H9 (cell line): ENCODE results near the gene RRBP1. TPM values are rescaled to one million over a fixed set of nuclear protein-coding genes. Genes with fewer than 3 reads are reported as not detected.

ENCODE experiments used
- DNase-seq: peaks from one replicate; pipeline ENCODE4 v3.0.0-alpha.2; 2017
- H2AFZ ChIP-seq: one replicate; pipeline ENCODE4 v1.6.1; 2013; ENCODE audit warnings: mild to moderate bottlenecking, low read length, control low read depth, moderate library complexity
- H2AK5ac ChIP-seq: 2 replicates; pipeline ENCODE4 v1.6.1; 2013; ENCODE audit warnings: low read length, control low read depth, mixed read lengths; ENCODE audit not compliant: insufficient read length
- H2BK120ac ChIP-seq: one replicate; pipeline ENCODE4 v1.6.1; 2013; ENCODE audit warnings: low read depth, mild to moderate bottlenecking, low read length, control low read depth, inconsistent platforms; ENCODE audit not compliant: poor library complexity, severe bottlenecking
- H2BK12ac ChIP-seq: 2 replicates; pipeline ENCODE4 v1.6.1; 2013; ENCODE audit warnings: low read length, control low read depth, mixed read lengths, low read depth; ENCODE audit not compliant: insufficient read length
- H2BK15ac ChIP-seq: 2 replicates; pipeline ENCODE4 v1.6.1; 2013; ENCODE audit warnings: low read depth, low read length, control low read depth
- H2BK20ac ChIP-seq: one replicate; pipeline ENCODE4 v1.6.1; 2013; ENCODE audit warnings: low read depth, mild to moderate bottlenecking, low read length, control low read depth, inconsistent platforms; ENCODE audit not compliant: poor library complexity, severe bottlenecking
- H2BK5ac ChIP-seq: 2 replicates; pipeline ENCODE4 v1.6.1; 2013; ENCODE audit warnings: low read length, control low read depth, mixed read lengths; ENCODE audit not compliant: insufficient read length
- H3K14ac ChIP-seq: 2 replicates; pipeline ENCODE4 v1.6.1; 2013; ENCODE audit warnings: low read length, control low read depth; ENCODE audit not compliant: insufficient read depth
- H3K18ac ChIP-seq: 2 replicates; pipeline ENCODE4 v1.6.1; 2013; ENCODE audit warnings: low read depth, mild to moderate bottlenecking, mixed read lengths, low read length, control low read depth; ENCODE audit not compliant: insufficient read length
- H3K23ac ChIP-seq: 2 replicates; pipeline ENCODE4 v1.6.1; 2013; ENCODE audit warnings: low read length, control low read depth, mixed read lengths, low read depth; ENCODE audit not compliant: insufficient read length
- H3K23me2 ChIP-seq: 2 replicates; pipeline ENCODE4 v1.6.1; 2013; ENCODE audit warnings: low read depth, mild to moderate bottlenecking, mixed read lengths, low read length, control low read depth; ENCODE audit not compliant: insufficient read length, poor library complexity, severe bottlenecking
- H3K27ac ChIP-seq: 2 replicates; pipeline ENCODE4 v1.5.1; 2013; ENCODE audit warnings: low read length, control low read depth, mixed read lengths, low read depth; ENCODE audit not compliant: insufficient read length
- H3K27me3 ChIP-seq: 2 replicates; pipeline ENCODE4 v1.6.1; 2013; ENCODE audit warnings: low read length, control low read depth, inconsistent platforms; ENCODE audit not compliant: insufficient read depth
- H3K4ac ChIP-seq: 2 replicates; pipeline ENCODE4 v1.6.1; 2013; ENCODE audit warnings: low read depth, mild to moderate bottlenecking, control low read depth, inconsistent platforms, low read length, moderate library complexity
- H3K4me1 ChIP-seq: 2 replicates; pipeline ENCODE4 v1.6.1; 2013; ENCODE audit warnings: low read length, control low read depth, inconsistent platforms; ENCODE audit not compliant: insufficient read depth
- H3K4me2 ChIP-seq: 2 replicates; pipeline ENCODE4 v1.6.1; 2013; ENCODE audit warnings: low read length, control low read depth, mixed read lengths; ENCODE audit not compliant: insufficient read length, insufficient read depth
- H3K56ac ChIP-seq: 2 replicates; pipeline ENCODE4 v1.6.1; 2013; ENCODE audit warnings: low read depth, mild to moderate bottlenecking, mixed read lengths, low read length, control low read depth; ENCODE audit not compliant: insufficient read length
- H3K79me1 ChIP-seq: 2 replicates; pipeline ENCODE4 v1.6.1; 2013; ENCODE audit warnings: low read depth, mild to moderate bottlenecking, moderate library complexity, low read length, control low read depth, inconsistent platforms; ENCODE audit not compliant: insufficient read depth, poor library complexity, severe bottlenecking
- H3K79me2 ChIP-seq: 2 replicates; pipeline ENCODE4 v1.6.1; 2013; ENCODE audit warnings: low read length, control low read depth, inconsistent platforms; ENCODE audit not compliant: insufficient read depth
- H3K9ac ChIP-seq: 2 replicates; pipeline ENCODE4 v1.6.1; 2013; ENCODE audit warnings: low read length, control low read depth, mixed read lengths; ENCODE audit not compliant: insufficient read length; ENCODE audit errors: extremely low read depth
- H3K9me3 ChIP-seq: one replicate; pipeline ENCODE4 v1.6.1; 2013; ENCODE audit warnings: low read depth, low read length, inconsistent platforms; ENCODE audit not compliant: control insufficient read depth
- H3T11ph ChIP-seq: one replicate; pipeline ENCODE4 v1.6.1; 2013; ENCODE audit warnings: mild to moderate bottlenecking, low read length, control low read depth, inconsistent platforms
- H4K20me1 ChIP-seq: one replicate; pipeline ENCODE4 v1.6.1; 2013; ENCODE audit not compliant: control insufficient read depth, insufficient read length, insufficient read depth
- H4K5ac ChIP-seq: 2 replicates; pipeline ENCODE4 v1.6.1; 2013; ENCODE audit warnings: low read depth, mild to moderate bottlenecking, mixed read lengths, low read length, control low read depth; ENCODE audit not compliant: insufficient read length
- H4K8ac ChIP-seq: replicated peaks from 2 replicates; pipeline ENCODE4 v1.6.1; 2013; ENCODE audit warnings: low read length, control low read depth, mixed read lengths, low read depth; ENCODE audit not compliant: insufficient read length
- H4K91ac ChIP-seq: 2 replicates; pipeline ENCODE4 v1.6.1; 2013; ENCODE audit warnings: low read depth, mild to moderate bottlenecking, moderate library complexity, mixed read lengths, low read length, control low read depth; ENCODE audit not compliant: insufficient read length
- H3K27ac Mint-ChIP-seq, 3 experiments: 2 replicates in 2 of 3; 3 replicates in 1 of 3; pipeline ENCODE4 v1.8.0; 2020 to 2021; ENCODE audit warnings: mixed read lengths in 3 of 3, mild to moderate bottlenecking in 1 of 3, moderate library complexity in 1 of 3
- H3K27me3 Mint-ChIP-seq: 2 replicates; pipeline ENCODE4 v1.8.0; 2021; ENCODE audit warnings: low read depth, mild to moderate bottlenecking, moderate library complexity, mixed read lengths
- H3K36me3 Mint-ChIP-seq, 3 experiments: 2 replicates in 2 of 3; 3 replicates in 1 of 3; pipeline ENCODE4 v1.8.0; 2020 to 2021; ENCODE audit warnings: low read depth in 3 of 3, mixed read lengths in 3 of 3; ENCODE audit not compliant: insufficient read depth in 1 of 3
- H3K4me1 Mint-ChIP-seq, 2 experiments: 2 replicates each; pipeline ENCODE4 v1.8.0; 2020; ENCODE audit warnings: mixed read lengths in 2 of 2
- H3K4me3 Mint-ChIP-seq, 2 experiments: 2 replicates in 1 of 2; 3 replicates in 1 of 2; pipeline ENCODE4 v1.8.0; 2020 to 2021; ENCODE audit warnings: mild to moderate bottlenecking in 2 of 2, mixed read lengths in 2 of 2, moderate library complexity in 1 of 2
- H3K9me3 Mint-ChIP-seq, 2 experiments: 2 replicates in 1 of 2; 3 replicates in 1 of 2; pipeline ENCODE4 v1.8.0; 2020; ENCODE audit warnings: mild to moderate bottlenecking in 2 of 2, mixed read lengths in 2 of 2, moderate library complexity in 1 of 2
- CTCF ChIP-seq: fragments of 200-600 bp; sonication (generic); conservative IDR thresholded peaks from 3 replicates; pipeline ENCODE4 v1.8.0; 2021; ENCODE audit warnings: antibody characterized with exemption, mild to moderate bottlenecking
- WGBS: extraction: QIAGEN DNeasy Blood & Tissue Kit; methylation state at CpG from one replicate; pipeline ENCODE4 v1.1.7; 2013; ENCODE audit warnings: missing lambda C conversion rate, low lambda C conversion rate, mixed read lengths; ENCODE audit not compliant: insufficient read length; ENCODE audit errors: extremely low coverage; 5-methylcytosine and 5-hydroxymethylcytosine counted together
- total RNA-seq: library from RNA; stranded (reverse); gene quantifications from 2 replicates; pipeline ENCODE4 v1.2.1, GENCODE V29; 2021

RRBP1 gene
- total RNA-seq, 1 experiment from 2014 or later = 97.8 TPM

- peaks cover 41 to 44% of the 10 kb centered on the region in 2 experiments for H3K4me1 Mint-ChIP-seq
- Histone ChIP-seq H4K8ac (no peak overlapping the region), H3K4me1 (peaks cover 17% of the 10 kb centered on the region)
These were observed 113.0 kb downstream of the RRBP1 start for GRCh38 chr20:17568972-17569521.

More at GRCh38 chr20:17568972-17569521, 113.0 kb downstream of the RRBP1 start:
- no peaks in the 10 kb centered on the region; the same call in 1 of the 2 replicates for H3K27me3 Mint-ChIP-seq
- peaks cover 16% of the 10 kb centered on the region; the same call in 1 of the 2 replicates for H3K79me2 ChIP-seq
- peak overlapping the region; percentile 95 for H2BK5ac ChIP-seq
- peak overlapping the region; percentile 95 for H3K4me2 ChIP-seq
- H2BK12ac ChIP-seq = no peak overlapping the region
- H3K79me1 ChIP-seq = no peaks in the 10 kb centered on the region
- peak overlapping the region; percentile 97 for H3K14ac ChIP-seq
- peak overlapping the region; percentile 89 to 91 for H3K4me3 Mint-ChIP-seq
- no CpG with 5 or more reads among the region's 38 CpGs for WGBS
- H3K27ac ChIP-seq = peak overlapping the region; percentile 79
- H3K9ac ChIP-seq = peak overlapping the region; percentile 85
- H2BK20ac ChIP-seq = no peak overlapping the region
- no peak overlapping the region for H4K91ac ChIP-seq
- peak overlapping the region; percentile 6 for H4K5ac ChIP-seq
- peak overlapping the region; percentile 76 for H3K18ac ChIP-seq
- H3K56ac ChIP-seq = no peak overlapping the region
- H4K20me1 ChIP-seq = no peaks in the 10 kb centered on the region
- H3K4ac ChIP-seq = no peak overlapping the region; the same call in 1 of the 2 replicates
- H2AK5ac ChIP-seq = no peak overlapping the region
- H2BK15ac ChIP-seq = no peak overlapping the region
- H2BK120ac ChIP-seq = peak overlapping the region; percentile 51
- no peak for TF ChIP-seq CTCF
- H3K23me2 ChIP-seq = peaks cover 12% of the 10 kb centered on the region
- 0 out of 5 replicates have a peak, but pooled peaks cover 0 to 2% of the 10 kb centered on the region in 2 experiments for H3K9me3 Mint-ChIP-seq
- no peak overlapping the region for H3K23ac ChIP-seq
- peak; percentile 77 for DNase-seq
- peak overlapping the region; percentile 23 for H3T11ph ChIP-seq
- H3K27ac Mint-ChIP-seq = peak overlapping the region; percentile 96 to 99 (median 98)
- no peak overlapping the region for H2AFZ ChIP-seq
- H3K9me3 ChIP-seq = no peaks in the 10 kb centered on the region
- no peaks in the 10 kb centered on the region for H3K27me3 ChIP-seq
- peaks cover 0 to 8% (median 2%) of the 10 kb centered on the region in 3 experiments; a peak in 1 of 7 replicates for H3K36me3 Mint-ChIP-seq
